GM19025 (cell line): ENCODE results near the gene PERP.
A peak's percentile ranks its signal among the peaks of the same experiment; 100 is the strongest.
"Not testable (repeated sequence)": the region's sequence is repeated elsewhere in the genome, so short reads cannot be mapped to it uniquely, and the experiment has no call there.

ENCODE experiments used
- ATAC-seq: cut with Tn5 transposase; IDR thresholded peaks from one replicate; pipeline ENCODE4 v1.9.1; 2021; ENCODE audit warnings: mild to moderate bottlenecking, low read depth, moderate library complexity; ENCODE audit not compliant: unreplicated experiment

Gene PERP

DNA sequence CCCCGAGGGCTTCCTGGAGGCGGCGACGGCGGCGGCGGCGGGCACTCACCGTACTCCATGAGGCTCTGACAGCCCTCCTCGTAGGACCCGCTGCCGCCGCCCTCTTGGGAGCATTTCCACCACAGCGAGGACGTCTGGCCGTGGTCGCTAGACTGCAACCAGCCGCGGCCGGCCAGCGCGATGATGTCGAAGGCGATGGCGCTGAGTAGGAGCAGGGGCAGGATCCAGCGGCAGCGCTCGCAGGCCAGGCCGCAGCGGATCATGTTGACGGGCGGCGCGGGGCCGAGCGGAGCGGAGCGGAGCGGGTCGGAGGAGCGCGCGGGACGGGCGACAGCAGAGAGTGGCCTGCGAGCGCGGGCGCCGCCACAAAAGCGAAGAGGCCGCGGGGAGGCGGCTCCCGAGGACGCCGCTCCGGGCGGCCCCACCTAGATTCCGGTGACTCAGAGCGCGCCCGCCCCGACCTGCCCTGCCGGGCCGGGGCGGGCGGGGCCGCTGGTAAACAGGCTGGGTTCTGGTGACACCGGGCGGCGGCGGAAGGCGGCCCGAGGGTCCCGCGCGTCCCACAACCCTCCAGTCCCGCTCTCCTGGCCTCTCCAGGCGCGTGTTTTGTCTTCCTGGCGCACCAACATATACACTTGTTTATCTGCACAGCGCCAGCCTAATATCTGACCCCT, at the start of gene PERP:
TSS of gene PERP (minus strand) at position 342 of the 674 bp plus-strand sequence. CDS start at position 263, 79 bp downstream.
- ATAC-seq, result peak; percentile 76

DNA sequence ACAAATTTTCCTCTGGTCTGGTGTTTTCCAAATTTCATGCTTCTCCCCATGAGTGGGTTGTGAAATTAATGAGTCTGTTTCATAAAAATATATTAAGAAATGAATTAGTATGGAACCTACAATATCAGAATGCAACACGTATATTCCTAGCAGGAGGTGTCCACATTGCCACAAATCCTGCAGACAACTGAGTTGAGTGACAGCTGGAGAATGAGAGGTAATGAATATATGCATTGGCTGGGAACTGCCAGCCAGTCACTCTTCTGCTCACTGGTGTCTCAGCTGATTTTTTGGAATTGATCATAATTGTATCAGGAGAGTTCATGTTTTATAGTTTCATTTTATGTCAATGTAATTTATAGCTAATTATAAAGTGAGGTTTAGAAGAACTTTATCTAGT, 48.2 kb upstream of the PERP start:
- ATAC-seq, result no peak

GRCh38 chr6:138146544-138146943, 39.3 kb upstream of the PERP start:
- ATAC-seq, result no peak

GRCh38 chr6:138145402-138145801, 38.2 kb upstream of the PERP start:
- ATAC-seq, result no peak

GRCh38 chr6:138142806-138143205, 35.6 kb upstream of the PERP start:
- ATAC-seq, result no peak

- no peak for ATAC-seq
Observed at GRCh38 chr6:138129190-138129589, 22.0 kb upstream of the PERP start.

GRCh38 chr6:138128096-138128495, 20.9 kb upstream of the PERP start:
- no peak for ATAC-seq

GRCh38 chr6:138124096-138124495, 16.9 kb upstream of the PERP start:
- ATAC-seq, result no peak

DNA sequence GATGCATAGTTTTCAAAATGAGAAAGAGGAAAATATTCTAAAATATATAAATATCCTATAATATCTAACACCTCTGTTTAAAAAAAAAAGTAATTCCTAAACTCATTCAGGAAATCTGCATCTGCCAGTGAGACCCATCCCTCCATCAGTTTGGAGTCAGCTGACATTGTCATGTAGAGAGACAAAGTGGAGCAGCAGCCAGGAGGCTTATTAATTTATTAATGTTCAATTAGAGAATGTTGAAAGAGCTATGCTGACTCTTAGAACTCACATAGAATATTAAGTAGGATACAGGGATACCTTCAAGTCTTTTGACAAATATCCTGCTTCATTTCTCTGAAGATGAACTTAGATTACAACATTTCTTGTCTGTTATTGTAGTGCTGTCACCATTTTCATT, 12.8 kb upstream of the PERP start:
- ATAC-seq, result no peak

DNA sequence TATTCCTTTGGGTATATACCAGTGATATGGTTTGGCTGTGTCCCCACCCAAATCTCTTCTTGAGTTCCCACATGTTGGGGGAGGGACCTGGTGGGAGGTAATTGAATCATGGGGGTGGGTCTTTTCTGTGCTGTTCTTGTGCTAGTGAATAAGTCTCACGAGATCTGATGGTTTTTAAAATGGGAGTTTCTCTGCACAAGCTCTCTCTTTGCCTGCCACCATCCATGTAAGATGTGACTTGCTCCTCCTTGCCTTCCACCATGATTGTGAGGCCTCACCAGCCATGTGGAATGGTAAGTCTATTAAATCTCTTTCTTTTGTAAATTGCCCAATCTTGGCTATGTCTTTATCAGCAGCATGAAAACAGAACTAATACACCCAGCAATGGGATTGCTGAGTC, 12.0 kb upstream of the PERP start:
- not testable (repeated sequence) for ATAC-seq

GRCh38 chr6:138117376-138117914, 10.2 kb upstream of the PERP start:
- no peak for ATAC-seq

DNA sequence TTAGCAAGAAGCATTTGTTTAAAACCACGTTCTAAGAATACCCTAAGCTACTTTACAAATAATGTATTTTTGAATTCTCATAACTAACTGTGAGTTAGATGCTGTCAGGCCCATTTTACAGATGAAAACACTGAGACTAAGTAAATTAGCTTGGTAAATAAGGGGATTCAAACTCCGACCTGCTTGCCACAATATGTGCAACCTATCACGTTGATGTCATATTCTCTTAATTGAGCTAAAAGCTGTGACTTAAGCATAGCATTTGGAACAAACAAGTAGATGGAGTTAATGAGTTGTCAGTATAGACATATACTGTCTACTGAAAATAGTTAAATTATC, 9.4 kb upstream of the PERP start:
- ATAC-seq, result no peak

- no peak for ATAC-seq
Observed at GRCh38 chr6:138115877-138116660, 8.8 kb upstream of the PERP start.

- no peak for ATAC-seq
Observed at GRCh38 chr6:138115201-138115600, 8.0 kb upstream of the PERP start.

GRCh38 chr6:138113588-138114210, 6.5 kb upstream of the PERP start:
- ATAC-seq, result no peak

DNA sequence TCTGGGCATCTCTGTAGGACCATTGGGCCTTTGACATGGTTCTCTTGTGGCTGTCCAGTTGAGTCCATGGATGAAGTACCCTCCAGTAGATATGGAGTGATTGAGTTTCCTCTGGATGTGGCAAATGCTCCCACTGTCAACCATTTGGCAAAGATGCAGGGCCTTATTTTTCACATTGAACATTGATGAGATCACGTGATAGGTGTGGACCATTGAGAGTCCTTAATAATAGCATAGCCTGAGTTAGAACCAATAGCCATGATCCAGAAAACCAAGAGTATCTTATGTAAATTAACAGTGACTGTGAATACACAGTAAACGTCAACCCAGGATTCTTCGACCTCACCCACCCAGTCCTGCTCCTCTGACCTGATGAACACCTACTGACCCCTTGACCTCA, 3.0 kb upstream of the PERP start:
- ATAC-seq, result no peak

DNA sequence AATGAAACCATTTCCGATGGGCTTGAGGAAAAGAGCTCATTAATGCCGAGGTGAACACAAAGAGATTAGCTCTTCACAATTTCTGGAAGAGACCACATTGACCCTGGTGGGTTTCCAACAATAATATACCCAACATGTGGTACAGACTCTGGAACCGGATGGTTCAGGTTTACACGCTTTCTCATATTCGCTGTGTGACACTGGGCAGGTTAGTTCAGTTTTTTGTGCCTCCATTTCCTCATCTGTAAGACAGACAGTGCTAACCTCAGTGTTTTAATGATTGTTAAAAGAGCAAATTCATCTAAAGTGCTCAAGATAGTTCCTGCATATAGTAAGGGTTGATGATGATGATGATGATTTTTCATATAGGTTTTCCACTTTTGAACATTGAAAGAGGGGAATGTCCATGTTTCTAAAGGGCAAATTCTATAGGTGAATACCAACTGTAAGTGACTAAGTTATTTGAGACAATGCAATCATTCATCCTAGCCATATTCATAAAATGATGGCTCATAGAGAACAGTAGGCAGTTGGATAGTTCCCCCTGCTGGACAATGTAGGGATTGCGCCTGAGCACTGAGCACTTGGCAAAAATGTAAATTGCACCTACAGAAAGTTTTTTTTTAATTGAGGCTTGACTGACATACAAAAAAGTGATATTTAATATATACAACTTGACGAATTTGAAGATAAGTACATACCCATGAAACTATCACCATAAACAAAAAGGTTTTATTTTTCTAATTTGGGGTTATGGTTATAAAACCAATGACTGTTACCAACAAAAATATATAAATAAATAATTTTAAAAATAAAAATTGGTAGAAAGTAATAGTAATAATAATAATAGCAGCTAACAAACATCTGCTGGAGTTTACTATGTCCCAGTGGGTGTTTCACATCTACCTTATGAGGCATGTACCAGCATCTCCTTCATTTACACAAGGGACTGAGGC, 2.1 kb upstream of the PERP start:
- ATAC-seq, result no peak

DNA sequence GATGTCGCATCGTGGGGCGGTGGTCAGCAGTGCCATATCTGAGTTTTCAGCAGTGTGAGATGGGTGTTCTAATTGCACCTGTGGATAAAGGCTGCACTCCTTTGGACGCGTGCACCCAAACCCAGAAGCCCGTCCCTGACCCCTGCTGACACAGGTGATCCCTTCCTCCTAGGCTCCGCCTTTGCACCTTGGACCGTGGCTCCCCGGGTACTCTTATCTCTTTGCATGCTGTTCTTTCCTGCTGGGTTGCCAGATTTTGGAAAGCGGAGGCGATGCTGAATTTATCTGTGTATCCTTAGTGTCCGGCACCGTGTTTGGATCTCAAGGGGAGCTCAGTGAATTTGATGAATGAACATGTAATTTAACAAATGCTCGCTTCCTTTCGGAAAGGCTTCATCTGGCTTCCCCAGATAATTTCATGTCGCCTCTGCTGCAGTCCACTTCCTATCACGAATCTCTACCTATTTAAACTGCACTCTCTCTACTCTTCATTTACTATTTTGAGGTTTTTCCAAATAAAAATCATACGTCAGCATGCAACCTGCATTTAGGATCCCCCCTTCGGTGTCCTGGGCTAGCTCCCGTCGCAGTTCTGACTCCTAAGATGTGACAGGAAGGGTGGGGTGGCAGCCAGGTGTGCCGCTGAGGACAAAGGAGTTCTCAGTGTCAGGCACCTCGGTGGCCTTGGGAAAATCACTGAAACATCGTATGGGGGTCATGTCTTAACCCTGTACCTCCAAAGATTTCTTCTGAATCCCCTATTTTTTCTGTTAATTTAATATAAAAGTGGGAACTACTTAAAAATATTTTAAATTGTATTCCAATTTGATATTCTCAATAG, 753 bp upstream of the PERP start:
- ATAC-seq, result peak; percentile 5

- ATAC-seq, result no peak
Observed at GRCh38 chr6:138106665-138107077, 548 bp downstream of the PERP start.
